NCI-H2081 treated with DMSO at 0.1 percent for 48 hours (cell line): ENCODE results near the gene FGF3.

Experiments
- DNase-seq: peaks from one replicate; lab custom pipeline; 2025; lab: John Stamatoyannopoulos, UW

Gene FGF3

DNA sequence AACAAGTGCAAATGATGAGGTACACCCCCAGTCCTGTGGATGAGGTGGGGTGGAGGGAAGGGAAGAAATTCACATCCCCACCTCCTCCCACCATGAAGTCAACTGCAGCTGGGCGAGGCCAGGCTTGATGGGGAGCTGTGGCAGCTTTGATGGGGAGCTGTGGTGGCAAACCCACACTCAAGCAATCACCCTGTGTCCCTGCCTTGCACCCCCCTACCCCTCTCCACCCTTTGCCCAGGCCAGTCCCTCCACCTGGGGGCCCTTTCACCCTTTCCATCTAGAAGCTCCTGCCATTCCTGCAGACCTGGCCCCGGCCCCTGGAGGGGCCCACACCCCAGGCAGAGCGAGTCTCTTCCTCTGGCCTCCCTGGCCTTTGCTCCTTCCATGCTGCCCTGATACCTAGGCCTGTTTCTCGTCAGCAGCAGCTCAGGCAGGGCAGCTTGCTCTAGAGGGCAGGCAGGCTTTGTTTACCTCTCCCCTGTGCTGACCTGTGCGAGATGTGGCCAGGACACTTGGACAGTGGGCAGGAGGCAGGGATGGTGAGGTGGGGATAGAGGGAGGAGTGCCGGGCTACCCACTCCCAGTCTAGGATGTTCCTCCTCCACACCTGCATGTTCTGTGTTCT, 4.5 kb upstream of the FGF3 start:
- DNase-seq = no peak

DNA sequence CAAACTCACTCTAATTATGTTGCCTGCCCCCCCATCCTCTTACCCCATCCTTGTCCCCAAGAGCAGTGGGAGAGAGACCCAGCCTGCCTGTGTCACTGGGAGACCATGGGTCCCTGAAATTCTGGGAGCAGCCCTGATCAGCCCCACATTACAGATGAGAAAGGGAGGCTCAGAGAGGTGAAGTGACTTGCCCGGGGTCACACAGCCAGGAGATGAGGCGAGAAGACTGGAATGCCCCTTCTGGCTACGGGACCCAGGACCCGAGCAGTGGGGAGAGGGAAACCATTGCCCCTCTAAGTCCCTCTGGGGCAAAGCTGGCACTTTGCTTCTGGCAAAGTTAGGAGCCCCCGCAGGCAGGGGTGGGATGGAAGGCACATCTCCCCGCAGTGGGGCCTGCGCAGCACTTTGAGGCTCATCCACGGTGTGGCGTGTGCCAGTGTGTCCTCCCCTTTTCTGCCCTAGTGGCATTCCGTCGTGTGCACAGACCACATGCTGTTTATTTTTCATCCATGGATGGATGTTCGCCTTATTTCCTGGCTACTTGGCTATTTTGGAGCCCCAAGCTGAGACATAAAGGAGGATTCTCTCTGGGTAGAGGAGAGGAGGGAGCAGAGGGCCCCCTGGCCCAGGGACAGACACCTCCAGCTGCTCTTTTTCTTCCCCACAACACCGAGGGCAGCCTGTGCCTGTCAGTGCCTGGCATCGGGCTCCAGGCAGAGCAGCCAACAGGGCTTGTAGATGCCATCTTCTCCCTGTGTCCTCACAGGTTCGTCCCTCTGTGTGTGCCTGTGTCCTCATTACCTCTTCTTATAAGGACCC, 3.7 kb upstream of the FGF3 start:
- no peak for DNase-seq

DNA sequence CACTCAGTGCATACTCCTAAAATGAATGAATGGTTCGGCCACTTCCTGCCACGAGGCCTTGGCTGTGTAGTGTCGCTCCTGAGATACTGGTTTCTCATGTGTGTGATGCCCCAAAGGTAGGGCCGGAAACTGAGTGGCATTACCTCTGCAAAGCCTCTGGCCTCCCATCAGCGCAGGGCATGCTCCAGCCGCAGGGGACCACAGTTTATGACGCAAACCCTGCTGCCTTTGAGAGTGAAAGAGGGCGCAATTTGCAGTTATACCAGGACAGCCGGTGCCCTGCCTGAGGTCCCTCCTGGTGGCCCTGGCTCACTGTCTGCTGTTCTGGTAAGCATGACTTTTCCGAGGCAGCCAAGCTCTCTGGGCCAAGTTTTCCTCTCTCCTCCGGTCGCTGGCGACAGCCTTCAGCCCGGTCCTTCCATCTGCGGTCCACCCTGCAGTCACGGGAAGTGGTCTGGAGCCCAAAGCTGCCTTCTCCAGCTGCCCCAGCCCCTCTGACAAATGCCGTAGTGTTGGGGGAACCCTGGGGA, 2.4 kb upstream of the FGF3 start:
- no peak for DNase-seq

DNA sequence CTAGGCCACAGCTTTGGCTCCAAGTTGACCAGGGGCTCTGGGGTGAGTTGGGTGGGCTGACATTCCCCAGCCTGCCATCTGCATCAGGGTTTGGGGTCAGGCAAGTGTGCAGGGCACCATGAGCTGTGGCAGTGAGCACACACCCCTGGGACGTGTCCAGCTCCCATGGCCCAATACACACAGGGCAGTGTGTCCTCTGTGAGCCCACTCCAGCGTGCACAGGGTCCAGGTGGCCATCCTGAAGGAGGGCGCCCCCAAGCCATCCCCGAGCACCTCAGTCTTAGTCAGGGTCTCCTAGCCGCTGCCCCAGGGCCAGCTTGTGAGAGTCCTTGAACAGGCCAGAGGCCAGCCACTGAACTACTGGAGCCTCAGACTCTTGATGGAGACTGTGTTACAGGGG, 1.2 kb upstream of the FGF3 start:
- no peak for DNase-seq

DNA sequence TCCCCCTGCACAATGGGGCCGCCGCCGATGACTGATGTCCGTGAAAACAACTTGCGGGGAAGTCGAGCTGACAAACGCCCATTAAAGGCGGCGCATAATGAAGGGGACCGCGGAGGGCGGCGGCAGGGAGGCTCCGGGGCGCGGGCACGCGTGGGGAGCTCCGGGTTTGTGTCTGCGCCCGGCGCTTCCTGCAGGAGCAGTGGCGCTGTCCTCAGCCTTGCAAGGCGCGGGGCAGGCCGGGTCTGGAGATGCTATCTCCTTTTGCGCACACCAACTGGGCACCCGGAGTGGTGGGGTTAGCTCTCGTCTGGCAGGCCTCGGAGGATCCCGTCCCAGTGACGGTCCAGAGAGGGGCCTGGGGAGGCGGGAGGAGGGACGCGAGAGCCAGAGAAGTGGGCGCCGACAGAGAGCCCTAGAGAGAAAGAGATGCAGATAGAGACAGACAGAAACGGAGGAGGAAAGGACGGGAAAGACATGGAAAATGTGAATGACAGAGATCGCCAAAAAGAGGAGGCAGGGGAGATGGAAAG, 390 bp upstream of the FGF3 start:
- DNase-seq = no peak

DNA sequence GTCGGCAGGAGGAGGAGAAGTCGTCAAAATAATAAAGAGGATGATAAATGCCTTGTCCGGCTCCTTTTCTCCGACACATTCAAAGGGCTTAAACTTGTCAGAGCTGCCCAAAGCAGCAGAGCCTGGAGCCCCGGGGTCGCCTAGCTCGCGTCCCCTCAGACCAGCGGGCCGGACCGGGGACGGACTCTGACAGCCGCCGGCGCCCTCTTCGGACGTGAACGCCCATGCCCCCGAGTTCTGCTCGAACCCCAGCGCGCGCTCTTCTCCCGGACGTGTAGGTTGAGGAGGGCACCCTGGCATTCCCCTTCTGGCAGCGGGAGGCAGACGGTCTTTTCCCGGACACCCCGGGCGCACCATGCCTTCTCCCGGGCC, 999 bp downstream of the FGF3 start:
- no peak for DNase-seq

DNA sequence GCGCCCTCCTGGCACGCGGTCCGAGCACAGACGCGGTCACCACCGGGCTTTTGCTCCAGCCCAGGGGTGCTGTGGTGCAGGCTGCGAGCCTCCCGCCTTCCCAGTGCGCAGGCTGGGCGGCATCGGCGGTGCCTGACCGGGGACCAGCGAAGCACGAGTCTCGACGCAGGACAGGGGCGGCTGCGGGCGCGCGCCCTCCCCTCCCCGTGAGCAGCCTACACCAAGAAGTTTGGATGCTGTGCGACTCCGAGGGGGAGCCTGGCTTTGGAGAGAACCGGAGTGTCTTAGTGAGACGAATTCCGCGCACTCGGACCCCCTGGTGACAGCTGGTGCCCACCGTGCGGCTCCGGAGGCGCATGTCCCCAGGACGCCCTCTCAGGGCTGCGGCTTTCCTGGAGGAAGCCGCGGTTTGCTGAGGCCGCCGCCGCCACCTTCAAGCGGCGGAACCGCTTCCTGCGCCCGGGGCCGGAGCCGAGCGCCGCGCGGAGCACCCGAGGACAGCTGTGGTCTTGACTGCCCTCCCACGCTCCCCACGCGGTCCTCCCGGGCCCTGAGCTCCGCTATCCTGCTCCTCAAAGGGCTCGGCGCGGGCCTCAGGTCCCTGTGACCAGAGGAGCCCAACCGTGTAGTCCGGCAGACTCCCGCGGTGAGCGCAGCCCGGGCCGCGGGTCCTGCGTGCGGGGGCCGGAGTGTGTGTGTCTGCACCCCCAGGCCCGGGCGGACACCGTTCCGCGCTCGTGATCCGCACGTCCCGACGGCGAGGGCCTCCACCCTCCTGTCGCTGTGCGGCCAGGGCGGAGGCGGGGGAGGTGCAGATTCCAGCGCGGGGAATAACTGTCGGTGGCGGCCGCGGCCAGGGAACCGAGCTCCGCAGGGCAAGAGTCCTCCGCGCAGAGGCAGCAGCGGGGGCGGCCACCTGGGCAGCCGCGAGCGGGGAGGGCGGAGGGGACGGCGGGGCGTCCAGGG, 1.7 kb downstream of the FGF3 start:
- DNase-seq = no peak

DNA sequence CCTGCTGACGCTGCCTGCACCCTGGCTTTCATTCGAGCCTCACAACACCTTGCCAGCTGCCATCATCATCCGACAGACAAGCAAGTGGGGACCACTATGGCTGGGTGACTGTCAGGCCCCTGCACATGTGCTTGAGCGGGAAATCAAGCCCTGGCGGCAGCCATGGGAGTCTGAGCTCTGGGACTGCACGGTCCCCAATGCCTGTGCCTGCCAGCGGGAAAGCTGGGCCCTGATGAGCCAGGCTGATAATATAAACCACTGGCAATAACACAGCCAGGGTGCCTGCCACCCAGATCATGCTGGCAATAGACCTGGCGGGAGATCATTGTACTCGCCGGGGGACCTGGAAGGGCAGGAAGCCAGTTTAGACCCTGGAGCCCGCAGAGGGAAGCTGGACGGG, 2.5 kb downstream of the FGF3 start:
- DNase-seq = no peak

DNA sequence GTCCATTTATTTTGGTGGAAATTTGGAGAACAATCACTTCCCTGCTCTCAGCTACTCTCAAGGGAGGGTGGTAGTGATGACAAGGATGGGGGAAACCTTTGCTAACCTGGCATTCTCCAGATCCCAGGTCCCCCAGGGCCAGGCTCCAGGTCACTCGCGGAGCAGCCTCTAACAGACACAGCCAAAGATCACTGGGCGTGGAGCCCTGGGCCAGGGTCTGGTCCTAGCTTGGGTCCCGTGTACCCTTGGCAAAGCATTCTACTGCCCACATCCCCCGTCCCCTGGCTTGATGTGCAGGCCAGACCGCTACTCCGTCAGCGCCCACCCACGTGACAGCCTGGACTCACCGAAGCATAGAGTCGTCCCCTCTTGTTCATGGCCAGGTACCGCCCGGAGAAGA, 3.2 kb downstream of the FGF3 start:
- DNase-seq = no peak

DNA sequence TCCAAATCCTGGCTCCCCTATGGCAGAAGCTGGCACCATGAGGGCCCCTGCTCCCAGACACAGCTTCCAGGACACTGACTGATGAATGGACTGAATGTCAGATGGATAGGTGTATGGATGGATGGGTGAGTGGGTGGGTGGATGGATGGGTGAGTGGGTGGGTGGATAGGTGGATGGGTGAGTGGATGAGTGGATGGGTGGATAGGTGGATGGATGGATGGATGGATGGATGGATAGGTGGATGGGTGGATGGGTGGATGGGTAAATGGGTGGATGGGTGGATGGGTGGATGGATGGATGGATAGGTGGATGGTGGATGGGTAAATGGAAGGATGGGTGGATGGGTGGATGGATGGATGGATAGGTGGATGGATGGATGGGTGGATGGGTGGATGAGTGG, 4.3 kb downstream of the FGF3 start:
- DNase-seq = no peak

DNA sequence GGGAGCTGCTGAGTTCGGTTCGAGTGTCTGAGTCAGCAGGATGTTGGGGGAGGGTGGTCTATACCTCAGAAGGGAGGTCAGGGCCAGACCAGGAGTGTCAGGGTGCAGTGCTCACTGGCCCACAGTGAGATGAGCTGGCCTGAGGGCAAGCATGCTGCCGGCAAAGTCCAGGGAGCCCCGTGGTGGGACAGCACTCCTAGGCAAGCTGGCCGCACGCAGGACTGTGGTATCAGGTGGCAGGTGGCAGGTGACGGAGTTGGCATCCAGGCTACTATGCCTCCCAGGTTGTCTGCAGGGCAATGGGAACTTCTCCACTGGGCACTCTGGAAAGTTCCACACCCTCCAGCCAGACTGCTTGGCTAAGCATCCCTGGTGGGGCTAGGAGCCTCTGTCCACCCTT, 4.8 kb downstream of the FGF3 start:
- DNase-seq = no peak

DNA sequence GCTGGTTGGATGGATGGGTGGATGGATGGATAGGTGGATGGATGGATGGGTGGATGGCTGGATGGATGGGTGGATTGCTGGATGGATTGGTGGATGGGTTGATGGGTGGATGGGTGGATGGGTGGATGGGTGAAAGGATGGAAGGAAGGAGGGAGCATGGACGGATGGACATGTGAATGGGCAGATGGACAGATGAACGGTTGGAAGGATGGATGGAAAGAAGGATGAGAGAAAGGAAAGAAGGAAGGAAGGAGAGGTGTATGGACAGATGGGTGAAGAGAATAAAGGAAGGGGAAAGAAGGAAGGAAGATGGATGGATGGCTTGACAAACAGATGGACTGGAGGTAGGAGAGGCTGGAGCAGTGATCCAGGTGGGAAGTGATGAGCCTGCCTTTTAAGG, 5.4 kb downstream of the FGF3 start:
- DNase-seq = no peak

DNA sequence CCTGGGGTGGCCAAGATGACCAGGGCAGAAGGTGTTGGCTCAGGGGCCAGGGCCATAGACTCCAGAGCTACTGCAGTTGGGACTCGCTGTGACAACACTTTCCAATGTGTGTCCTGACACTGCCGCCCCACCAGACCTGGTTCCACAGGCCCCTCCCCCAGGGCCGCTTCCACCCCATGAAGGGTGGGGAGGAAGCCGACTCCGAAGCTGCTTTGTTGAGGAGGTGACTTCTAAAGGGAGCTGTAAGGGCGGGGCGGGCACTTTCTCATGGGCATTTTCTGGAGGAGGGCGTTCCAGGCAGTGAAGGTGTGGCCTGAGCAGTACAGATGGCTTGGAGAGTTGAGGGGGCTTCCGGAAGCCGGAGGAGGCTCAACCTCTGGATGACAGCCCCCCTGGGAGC, 6.3 kb downstream of the FGF3 start:
- no peak for DNase-seq

DNA sequence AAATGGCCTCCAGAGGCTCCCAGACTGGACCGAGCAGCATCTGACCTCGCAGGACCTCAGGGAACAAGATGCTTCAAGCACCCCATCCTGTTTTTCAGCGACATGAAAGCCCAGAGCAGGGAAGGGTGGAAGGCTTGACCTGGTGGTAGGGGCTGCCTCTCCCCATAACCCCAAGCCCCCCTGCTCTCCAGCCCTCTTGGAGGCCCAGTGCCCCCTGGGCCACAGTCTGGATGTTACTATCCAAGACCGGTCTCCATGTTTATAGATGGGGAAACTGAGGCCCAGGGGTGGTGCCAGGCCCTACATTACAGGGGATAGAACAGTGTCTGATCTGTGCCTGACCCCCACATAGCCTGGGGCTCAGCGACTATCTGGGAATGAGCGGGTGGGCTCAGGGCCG, 7.0 kb downstream of the FGF3 start:
- no peak for DNase-seq

DNA sequence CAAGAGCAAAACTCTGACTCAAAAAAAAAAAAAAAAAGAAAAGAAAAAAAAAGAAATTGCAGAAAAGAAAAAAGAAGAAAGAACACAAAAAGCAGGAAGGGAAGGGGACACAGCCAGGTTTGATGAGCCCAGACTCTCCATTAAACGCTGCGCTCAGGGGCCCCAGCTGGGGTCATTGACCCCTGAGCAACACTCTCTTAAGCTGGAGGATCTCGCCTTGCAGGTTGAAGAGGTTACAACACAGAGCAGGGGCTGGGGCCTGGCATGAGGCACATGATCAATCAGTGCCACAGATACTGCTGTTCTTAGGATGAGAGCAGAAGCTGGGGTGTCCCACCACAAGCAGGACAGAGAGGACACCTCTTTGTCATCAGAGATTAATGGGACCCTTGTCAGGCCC, 7.8 kb downstream of the FGF3 start:
- no peak for DNase-seq

DNA sequence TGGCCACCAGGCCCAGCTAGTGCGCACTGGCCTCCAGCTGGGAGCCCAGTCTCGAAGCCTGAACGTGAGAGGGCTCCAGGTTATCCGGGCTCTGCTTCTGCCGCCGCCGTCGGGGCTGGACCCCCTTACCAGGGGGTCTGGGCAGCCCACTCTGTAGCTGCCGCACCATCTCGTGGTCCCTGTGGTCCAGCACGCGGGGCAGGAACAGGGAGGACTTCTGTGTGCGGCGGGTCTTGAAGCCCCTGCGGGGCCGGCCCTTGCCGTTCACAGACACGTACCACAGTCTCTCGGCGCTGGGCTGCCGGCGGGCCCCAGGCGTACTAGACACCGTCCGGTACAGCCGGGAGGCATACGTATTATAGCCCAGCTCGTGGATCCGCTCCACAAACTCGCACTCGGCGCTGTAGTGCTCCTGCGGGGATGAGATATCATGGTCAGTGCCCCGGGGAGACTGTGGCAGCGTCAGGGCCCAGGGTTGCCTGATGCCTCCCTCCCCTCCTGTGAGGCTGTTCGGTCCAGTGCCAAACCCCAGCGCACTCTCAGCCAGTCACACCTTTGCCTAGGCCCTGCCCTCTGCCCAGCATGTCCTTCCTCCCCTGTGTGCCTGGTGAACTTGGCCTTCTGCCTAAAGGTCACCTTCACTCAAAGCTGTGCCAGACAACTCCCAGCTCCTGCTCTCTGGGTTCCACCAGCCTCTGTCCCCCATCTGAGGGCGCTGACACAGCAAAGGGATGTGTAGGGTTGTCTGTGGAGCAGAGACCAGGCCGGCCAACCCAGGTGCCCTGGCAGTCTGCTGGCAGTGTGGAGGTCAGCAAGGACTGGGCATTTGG, 8.7 kb downstream of the FGF3 start:
- DNase-seq = no peak

DNA sequence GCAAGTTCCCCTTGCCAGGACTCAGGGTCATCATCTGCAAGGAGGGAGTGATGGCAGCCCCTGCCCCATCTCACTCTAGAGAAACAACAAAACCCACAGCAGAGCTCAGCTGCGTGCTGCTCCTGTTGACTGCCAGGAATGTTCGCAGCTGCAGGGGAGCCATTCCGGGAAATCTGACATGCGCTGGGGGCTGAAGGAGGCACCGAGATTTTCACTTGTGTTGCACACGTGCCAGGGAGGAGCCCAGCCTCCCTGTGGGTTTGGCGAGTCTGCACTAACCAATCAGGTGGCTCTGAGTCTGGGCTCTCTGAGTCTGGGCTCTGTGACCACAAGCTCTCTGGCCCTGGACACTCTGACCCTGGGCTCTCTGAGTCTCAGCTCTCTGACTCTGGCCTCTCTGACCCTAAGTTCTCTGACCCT, 10.5 kb downstream of the FGF3 start:
- DNase-seq = no peak

DNA sequence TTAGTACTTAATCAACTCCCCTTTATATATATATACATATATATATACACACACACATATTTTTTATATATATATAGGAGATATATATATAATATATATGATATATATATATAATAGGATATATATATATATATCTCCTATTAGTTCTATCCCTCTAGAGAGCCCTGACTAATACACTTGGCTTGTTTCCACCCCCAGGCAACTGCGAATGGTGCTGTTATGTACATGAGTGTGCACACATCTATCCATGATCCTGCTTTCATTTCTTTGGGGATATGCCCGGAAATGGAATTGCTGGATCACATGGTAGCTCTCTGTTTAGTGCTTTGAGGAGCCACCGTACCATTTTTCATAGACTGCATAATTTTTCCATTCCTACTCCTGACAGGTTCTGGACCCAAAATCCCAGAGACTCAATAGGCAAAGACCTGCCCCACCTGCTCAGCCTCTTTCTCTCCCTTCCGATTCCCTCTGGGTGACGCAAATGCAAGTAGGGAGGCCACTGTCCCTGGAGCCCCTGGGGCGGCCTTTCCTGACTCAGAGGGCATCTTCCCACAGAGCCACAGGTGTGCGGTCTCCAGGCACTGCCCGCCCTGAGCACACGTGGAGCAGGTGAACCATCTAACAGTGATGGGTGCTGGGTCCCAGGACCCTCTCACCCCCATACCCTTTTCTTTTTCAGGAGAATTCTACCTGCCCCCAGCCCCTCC, 12.0 kb downstream of the FGF3 start:
- DNase-seq = no peak

DNA sequence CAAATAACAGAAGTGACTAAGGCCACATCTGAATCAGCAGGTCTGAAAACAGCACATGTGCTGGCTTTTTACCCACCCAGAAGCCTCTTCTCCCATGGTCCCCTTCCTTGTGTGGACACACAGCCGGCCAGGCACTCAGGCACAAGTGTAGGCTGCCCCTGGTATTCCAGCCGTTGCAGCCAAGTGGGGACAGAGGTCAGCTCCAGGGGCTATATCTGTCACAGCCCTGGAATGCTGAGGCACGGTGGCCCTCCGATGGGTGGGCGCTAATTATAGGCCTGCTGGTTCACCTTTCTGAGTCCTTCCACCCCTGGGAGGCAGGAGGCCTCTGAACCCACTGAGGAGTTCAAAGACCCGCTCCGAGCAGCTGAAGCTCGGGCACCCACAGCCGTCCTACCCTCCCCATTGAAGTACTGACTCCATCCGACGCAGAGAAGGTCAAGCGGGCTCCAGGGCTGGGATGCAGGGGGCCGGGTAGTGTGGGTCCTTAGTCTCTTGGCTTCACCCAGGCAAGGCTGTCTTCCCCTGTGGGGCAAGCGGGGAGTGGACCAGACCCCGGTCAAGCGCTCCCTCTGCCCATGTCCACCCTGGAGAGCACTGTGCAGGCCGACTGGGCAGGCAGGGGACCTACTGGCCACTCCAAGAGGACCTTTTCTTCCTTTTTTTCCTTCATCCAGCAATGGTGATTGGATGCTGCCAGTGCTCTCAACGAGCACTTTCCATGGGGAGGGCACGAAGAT, 14.3 kb downstream of the FGF3 start:
- no peak for DNase-seq

DNA sequence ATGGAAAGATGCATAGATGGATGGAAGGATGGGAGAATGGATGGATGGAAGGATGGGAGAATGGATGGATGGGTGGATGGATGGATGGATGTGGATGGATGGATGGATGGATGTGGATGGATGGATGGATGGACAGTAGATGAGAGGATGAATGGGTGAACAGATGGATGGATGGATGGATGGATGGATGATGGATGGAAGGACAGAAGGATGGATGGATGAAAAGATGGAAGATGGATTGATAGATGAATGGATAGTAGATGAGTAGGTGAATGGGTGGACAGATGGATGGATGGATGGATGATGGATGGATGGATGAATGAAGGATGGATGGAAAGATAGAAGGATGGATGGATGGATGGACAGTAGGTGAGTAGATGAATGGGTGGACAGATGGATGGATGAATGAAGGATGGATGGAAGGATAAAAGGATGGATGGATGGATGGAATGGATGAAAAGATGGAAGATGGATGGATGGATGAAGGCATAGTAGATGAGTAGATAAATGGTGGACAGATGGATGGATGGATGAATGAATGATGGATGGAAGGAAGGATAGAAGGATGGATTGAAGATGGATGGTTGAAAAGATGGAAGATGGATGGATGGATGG, 15.5 kb downstream of the FGF3 start:
- no peak for DNase-seq
